Kidney epithelial cell (primary cell): ENCODE results near the gene ANAPC1. TPM values are rescaled to one million over a fixed set of nuclear protein-coding genes. Genes with fewer than 3 reads are reported as not detected.
"Not testable (repeated sequence)": the region's sequence is repeated elsewhere in the genome, so short reads cannot be mapped to it uniquely, and the experiment has no call there.

Source experiments
- DNase-seq: peaks from one replicate; pipeline ENCODE4 v3.0.0-alpha.2; 2010; ENCODE audit warnings: low read depth
- H3K27me3 ChIP-seq: 2 replicates; pipeline ENCODE4 v1.6.0; 2011; ENCODE audit warnings: low read length; ENCODE audit not compliant: control insufficient read depth, insufficient read depth
- H3K36me3 ChIP-seq: 2 replicates; pipeline ENCODE4 v1.5.1; 2011; ENCODE audit warnings: low read length; ENCODE audit not compliant: control insufficient read depth, insufficient read depth
- H3K4me3 ChIP-seq: 2 replicates; pipeline ENCODE4 v1.5.1; 2011; ENCODE audit warnings: low read depth, mild to moderate bottlenecking, control low read depth, low read length
- CTCF ChIP-seq: IDR thresholded peaks from 2 replicates; pipeline ENCODE4 v1.5.1; 2011; ENCODE audit warnings: mild to moderate bottlenecking, moderate library complexity, low read length, control low read depth, inconsistent platforms; ENCODE audit not compliant: insufficient read depth, poor library complexity, severe bottlenecking
- total RNA-seq: library from RNA; depleted of rRNA; stranded (reverse); fragments of >200 nt; gene quantifications from 2 replicates; pipeline ENCODE4 v1.2.3, GENCODE V29; 2015

ANAPC1 gene
- total RNA-seq, 1 donor from 2014 or later = 47.6 TPM

GRCh38 chr2:111725742-111726141, 158.3 kb downstream of the ANAPC1 start:
- DNase-seq, H3K4me3 ChIP-seq, H3K36me3 ChIP-seq, H3K27me3 ChIP-seq: not testable (repeated sequence)
- TF ChIP-seq CTCF = peak; percentile 30

GRCh38 chr2:111719610-111720009, 164.4 kb downstream of the ANAPC1 start:
- not testable (repeated sequence) for H3K27me3 ChIP-seq, H3K36me3 ChIP-seq, H3K4me3 ChIP-seq, DNase-seq

Other genes starting within 250 kb of the ANAPC1 start
- 2.7 and 4.1 TPM in 2 replicates for gene MERTK, start 14.4 kb upstream of the ANAPC1 start, total RNA-seq
- 20.5 and 24.5 TPM in 2 replicates for gene TMEM87B, start 171.1 kb upstream of the ANAPC1 start, total RNA-seq